ENCODE measurements around the gene NXF3.
"Not testable (repeated sequence)": the region's sequence is repeated elsewhere in the genome, so short reads cannot be mapped to it uniquely, and the experiment has no call there.

The NXF3 gene

GRCh38 chrX:103092942-103093341 lies at the start of gene NXF3:
Gene NXF3, minus strand, starts transcription at chrX:103093143. Its CDS starts 120 bp downstream, at chrX:103093023.
- DNase-seq (ENCODE audit: low read depth), result no peak

- DNase-seq (ENCODE audit: low read depth), result not testable (repeated sequence)
Measured at GRCh38 chrX:103136528-103136927, 43.6 kb upstream of the NXF3 start.

GRCh38 chrX:103124284-103124683 lies 31.3 kb upstream of the NXF3 start:
- DNase-seq (ENCODE audit: low read depth), result no peak

GRCh38 chrX:103120748-103121147 lies 27.8 kb upstream of the NXF3 start:
- no peak for DNase-seq (ENCODE audit: low read depth)

- DNase-seq (ENCODE audit: low read depth), result not testable (repeated sequence)
Measured at GRCh38 chrX:103116970-103117369, 24.0 kb upstream of the NXF3 start.

- DNase-seq (ENCODE audit: low read depth), result not testable (repeated sequence)
Measured at GRCh38 chrX:103109497-103109896, 16.6 kb upstream of the NXF3 start.

GRCh38 chrX:103107836-103108235 lies 14.9 kb upstream of the NXF3 start:
- DNase-seq (ENCODE audit: low read depth), result no peak

- DNase-seq (ENCODE audit: low read depth), result not testable (repeated sequence)
Measured at GRCh38 chrX:103107227-103107737, 14.3 kb upstream of the NXF3 start.

GRCh38 chrX:103104370-103104769 lies 11.4 kb upstream of the NXF3 start:
- DNase-seq (ENCODE audit: low read depth), result not testable (repeated sequence)

GRCh38 chrX:103103866-103104265 lies 10.9 kb upstream of the NXF3 start:
- not testable (repeated sequence) for DNase-seq (ENCODE audit: low read depth)

- no peak for DNase-seq (ENCODE audit: low read depth)
Measured at GRCh38 chrX:103101299-103102042, 8.5 kb upstream of the NXF3 start.

GRCh38 chrX:103100484-103100883 lies 7.5 kb upstream of the NXF3 start:
- DNase-seq (ENCODE audit: low read depth), result no peak

- no peak for DNase-seq (ENCODE audit: low read depth)
Measured at GRCh38 chrX:103099691-103100090, 6.7 kb upstream of the NXF3 start.

- DNase-seq (ENCODE audit: low read depth), result no peak
Measured at GRCh38 chrX:103098488-103098887, 5.5 kb upstream of the NXF3 start.

GRCh38 chrX:103081051-103081450 lies 11.9 kb downstream of the NXF3 start:
- DNase-seq (ENCODE audit: low read depth), result no peak

- no peak for DNase-seq (ENCODE audit: low read depth)
Measured at GRCh38 chrX:103073467-103073866, 19.5 kb downstream of the NXF3 start.

- no peak for DNase-seq (ENCODE audit: low read depth)
Measured at GRCh38 chrX:103066606-103067005, 26.3 kb downstream of the NXF3 start.

- no peak for DNase-seq (ENCODE audit: low read depth)
Measured at GRCh38 chrX:103063918-103064434, 29.0 kb downstream of the NXF3 start, which contains the start of gene BEX1. Gene BEX1, minus strand, starts transcription at chrX:103064171. Its CDS starts 897 bp downstream, at chrX:103063274.

GRCh38 chrX:103063191-103063845 lies 29.6 kb downstream of the NXF3 start:
- DNase-seq (ENCODE audit: low read depth), result no peak

GRCh38 chrX:103061486-103061885 lies 31.5 kb downstream of the NXF3 start:
- no peak for DNase-seq (ENCODE audit: low read depth)

GRCh38 chrX:103056902-103057301 lies 36.0 kb downstream of the NXF3 start:
- DNase-seq (ENCODE audit: low read depth), result no peak

- no peak for DNase-seq (ENCODE audit: low read depth)
Measured at GRCh38 chrX:103052625-103053024, 40.3 kb downstream of the NXF3 start.

GRCh38 chrX:103051260-103051789 lies 41.6 kb downstream of the NXF3 start:
- no peak for DNase-seq (ENCODE audit: low read depth)
